Measurements from ENCODE around the gene MAP3K6.
"Not testable (repeated sequence)": the region's sequence is repeated elsewhere in the genome, so short reads cannot be mapped to it uniquely, and the experiment has no call there.

The MAP3K6 gene

DNA sequence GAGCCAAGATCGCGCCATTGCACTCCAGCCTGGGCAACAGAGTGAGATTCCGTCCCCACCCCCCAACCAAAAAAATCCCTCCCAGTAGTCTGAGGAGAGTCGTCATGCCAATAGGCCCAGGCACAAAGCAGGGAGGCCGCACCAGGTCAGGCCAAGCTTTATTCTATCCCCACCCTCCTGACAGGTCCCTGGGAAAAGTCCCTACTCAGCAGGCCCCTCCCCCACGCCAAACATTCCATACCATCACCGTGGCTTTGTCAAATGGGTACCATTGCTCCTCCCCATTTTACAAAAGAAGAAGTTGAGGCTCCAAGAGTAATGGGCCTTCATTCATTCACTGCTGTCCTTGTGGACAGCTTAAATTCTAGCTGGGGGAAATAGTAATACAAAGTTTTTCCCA lies 31.0 kb upstream of the MAP3K6 start:
- DNase-seq (ENCODE audit: low read depth): no peak

DNA sequence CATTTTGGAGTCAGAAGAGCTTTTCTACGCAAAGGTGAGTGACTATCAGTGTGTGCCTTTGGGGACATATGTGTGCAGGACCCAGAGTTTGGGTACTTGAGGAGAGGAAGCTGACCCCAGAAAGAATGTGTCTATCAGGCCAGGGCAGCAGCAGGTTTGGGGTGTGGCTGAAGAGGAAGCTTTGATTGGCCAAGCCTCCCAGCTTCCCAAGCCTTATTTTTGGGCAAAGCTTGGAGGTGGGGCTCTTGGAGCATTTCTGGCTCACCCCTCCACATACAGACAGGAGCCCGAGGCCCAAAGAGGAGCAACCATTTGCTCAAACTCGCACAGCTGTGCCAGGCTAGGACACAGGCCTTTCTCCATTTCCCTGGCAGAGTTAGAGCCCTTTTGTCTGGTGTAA lies 30.3 kb upstream of the MAP3K6 start:
- DNase-seq (ENCODE audit: low read depth): no peak

DNA sequence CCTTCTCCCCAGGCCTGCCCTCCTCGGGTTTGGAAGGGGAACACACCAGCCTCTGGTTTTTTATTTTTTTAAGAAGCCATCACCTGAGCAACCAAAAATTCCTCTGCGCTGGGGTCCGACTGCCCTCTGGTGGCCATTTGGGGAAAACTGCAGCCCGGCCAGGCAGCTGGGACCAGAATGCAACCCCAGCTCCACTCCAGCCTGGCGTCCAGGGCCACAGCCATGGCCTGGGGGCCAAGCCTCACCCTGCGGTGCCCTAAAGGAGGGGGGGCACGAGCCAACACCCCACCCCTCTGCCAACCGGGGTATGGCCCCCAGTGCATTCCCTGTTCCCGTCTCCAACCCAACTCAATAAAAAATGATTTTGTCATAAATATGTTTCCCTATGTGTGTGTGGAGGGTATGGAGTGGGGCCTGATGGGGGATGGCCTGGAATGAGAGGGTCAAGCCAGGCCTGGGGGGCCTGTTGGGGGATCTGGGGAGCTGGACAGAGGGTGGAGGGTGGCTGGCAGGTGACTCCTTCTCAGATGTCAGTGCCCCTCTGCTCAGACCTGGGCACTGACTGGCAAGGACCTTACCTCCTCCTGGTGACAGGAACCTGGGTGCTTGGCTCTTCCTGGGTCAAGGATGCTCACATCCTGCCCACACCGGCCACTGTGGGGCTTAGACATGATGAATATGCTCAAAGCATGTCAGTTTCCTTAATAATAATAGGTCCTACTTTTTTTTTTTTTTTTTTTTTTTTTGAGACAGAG lies 28.9 kb upstream of the MAP3K6 start:
- peak; percentile 27 for DNase-seq (ENCODE audit: low read depth)

DNA sequence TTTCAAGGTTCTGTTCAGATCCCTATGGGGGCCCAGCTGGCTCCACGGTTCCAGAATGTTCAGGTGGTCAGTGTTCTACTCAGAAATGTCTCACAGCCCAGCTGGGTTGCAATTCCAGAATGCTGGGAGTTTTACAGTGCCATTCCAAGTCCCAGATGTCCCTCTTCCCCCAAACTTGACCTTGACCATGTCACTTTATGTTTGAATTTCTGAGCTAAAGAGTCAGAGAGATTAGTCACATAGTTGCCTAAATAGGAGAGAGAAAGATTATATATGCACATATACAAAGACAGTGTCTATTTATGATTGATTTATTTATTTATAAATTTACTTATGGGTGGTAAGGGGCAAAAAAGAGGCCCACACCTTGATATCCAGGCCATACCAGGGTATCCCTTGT lies 28.2 kb upstream of the MAP3K6 start:
- no peak for DNase-seq (ENCODE audit: low read depth)

DNA sequence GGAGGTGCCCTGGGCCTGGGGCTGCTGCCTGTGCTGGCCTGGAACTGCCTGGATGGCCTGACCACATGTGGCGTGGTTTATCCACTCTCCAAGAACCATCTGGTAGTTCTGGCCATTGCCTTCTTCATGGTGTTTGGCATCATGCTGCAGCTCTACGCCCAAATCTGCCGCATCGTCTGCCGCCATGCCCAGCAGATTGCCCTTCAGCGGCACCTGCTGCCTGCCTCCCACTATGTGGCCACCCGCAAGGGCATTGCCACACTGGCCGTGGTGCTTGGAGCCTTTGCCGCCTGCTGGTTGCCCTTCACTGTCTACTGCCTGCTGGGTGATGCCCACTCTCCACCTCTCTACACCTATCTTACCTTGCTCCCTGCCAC lies 27.5 kb upstream of the MAP3K6 start:
- DNase-seq (ENCODE audit: low read depth): no peak

DNA sequence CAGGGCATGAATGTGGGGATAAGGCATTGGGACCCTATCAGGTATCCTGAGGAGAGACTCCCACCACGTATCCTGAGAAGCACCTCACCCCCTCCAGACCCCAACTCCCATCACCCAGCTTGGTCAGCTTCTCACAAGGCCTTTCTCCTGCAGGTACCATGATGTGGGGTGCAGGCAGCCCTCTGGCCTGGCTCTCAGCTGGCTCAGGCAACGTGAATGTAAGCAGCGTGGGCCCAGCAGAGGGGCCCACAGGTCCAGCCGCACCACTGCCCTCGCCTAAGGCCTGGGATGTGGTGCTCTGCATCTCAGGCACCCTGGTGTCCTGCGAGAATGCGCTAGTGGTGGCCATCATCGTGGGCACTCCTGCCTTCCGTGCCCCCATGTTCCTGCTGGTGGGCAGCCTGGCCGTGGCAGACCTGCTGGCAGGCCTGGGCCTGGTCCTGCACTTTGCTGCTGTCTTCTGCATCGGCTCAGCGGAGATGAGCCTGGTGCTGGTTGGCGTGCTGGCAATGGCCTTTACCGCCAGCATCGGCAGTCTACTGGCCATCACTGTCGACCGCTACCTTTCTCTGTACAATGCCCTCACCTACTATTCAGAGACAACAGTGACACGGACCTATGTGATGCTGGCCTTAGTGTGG lies 27.0 kb upstream of the MAP3K6 start:
- DNase-seq (ENCODE audit: low read depth): no peak

DNA sequence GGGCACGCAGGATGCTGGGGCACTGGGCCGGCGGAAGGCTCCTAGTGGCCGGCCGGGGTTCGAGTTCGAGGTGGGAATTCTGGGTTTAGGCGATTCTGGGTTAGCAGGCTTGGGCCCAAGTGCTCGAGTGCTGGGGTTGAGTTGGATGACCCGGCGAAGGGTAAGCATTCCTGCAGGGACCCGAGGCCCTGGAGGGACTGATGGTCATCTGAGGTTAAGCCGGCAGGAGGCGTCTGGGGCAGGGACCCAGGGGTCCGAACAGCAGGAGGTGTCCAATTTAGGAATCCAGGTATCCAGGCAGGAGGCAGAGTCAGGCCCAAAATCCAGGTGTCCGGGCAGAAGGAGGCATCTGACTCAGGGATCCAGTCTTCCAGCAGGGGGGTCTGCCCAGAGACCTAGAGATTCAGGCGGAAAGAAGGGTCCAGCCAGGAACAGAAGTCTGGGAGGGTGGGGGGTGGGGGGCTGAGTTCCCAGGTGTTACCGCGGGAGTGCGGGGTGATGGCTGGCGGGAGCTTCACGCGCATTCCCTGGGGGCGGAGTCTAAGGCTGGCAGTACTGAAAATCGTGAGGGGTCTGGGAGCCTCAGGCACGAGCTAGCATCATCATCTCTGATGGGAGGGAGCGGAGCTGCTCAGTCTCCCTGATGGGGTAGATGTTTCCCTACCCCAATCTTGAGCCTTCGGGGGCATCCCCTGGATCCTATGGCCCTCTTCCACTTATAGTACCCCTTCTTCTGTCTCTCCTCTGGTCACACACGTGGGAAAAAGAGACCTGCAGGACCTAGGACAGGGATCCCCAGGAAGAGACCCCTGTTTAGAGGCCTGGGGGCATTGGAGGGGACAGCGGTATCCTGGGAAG lies 26.2 kb upstream of the MAP3K6 start:
- DNase-seq (ENCODE audit: low read depth): no peak

DNA sequence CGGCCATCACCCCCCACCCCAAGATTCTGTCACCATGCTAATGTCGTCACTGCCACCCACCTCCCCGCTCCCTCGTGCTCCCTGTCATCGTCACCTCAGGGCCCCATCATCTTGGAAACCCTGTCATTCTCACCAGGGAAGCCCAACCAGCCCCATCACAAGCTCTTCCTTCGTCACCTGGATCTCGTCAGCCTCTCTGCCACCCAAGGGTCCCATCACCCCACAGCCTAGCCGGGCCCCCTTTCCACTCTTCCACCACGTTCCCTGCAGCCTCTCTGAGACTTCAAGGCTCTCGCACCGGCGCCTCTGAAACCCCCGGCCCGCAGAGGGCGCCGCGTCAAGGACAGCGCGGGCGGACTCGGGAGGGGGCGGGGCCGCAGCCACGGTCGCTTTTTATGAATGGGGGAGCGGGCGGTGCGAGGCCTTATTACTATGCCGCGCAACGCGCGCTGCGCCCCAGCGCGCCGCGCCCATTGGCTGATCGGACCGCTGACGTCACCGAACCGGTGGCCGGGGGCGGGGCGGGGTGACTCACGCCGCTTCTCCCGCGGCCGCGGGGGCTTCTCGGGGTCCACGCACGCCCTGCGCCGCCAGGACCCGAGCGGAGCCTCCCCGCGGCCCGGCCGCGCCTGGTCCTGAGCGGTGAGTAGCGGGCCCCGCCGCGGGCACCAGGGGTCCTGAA lies 25.5 kb upstream of the MAP3K6 start, which contains the start of gene GPR3:
Gene GPR3, plus strand, starts transcription at position 527 of the 682 bp plus-strand sequence. CDS start 1,177 bp downstream, outside the sequence.
- DNase-seq (ENCODE audit: low read depth): peak; percentile 83

DNA sequence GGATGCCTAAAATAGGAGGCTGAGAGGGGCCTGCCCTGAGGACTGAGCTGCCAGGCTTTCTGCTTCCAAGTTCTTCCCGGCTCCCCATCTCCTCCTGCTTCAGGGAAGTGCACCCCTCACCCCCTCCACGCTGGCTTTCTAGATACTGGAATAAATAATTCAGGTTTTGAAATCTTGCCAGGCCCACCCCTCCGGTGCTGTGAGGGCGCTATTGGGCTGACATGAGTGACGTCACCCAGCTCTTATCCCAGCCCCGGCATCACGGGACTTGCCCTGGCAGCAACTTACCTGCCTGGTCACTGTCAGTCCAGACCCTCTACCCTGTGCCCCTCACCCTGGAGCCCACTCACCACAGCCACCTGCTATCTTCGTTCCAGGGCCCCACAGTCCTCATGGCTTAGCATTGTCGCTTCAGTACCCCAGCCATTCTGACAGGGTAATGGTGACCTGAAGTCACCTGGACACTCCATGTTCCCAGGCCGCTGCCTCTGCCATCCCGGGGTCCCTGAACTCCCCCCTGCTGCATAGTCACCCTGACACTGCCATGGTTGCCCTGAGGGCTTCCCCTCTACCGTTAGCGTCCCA lies 24.8 kb upstream of the MAP3K6 start:
- DNase-seq (ENCODE audit: low read depth): peak; percentile 64

DNA sequence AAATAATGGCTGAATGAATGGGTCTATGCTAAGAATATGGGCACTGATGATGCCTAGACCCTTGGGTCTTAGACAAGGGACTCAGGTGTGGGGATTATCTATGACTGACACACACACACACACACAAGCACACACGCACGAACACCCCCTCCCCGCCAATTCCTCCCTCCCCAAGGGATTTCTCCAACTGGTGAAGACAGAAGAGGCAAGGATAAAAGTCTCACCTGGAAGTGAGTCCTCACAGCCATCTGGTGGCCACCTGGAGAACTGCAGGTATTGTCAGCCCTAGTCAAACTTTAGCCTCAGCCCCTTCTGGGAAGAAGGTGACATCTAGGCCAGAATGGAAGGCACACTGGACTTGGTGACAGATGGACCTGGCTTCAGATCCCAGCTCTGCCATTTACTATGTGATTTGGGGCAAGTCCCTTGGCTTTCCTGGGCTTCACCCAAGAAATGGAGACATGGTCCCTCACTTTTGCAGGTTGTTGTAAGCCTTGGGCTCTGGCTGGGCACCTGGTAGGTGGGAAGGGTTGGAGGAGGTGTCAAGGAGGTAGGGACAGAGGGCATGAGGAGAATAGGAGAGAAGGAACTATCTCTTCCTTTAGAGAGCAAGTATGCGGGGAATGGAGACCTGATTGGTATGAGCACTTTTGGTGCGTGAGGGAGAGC lies 21.7 kb upstream of the MAP3K6 start:
- DNase-seq (ENCODE audit: low read depth): peak; percentile 32

DNA sequence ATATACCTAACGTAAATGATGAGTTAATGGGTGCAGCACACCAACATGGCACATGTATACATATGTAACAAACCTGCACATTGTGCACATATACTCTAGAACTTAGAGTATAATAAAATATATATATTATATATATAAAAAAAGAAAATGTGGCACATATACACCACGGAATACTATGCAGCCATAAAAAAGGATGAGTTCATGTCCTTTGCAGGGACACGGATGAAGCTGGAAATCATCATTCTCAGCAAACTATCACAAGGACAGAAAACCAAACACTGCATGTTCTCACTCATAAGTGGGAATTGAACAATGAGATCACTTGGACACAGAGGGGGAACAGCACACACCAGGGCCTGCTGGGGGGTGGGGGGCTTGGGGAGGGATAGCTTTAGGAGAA lies 18.0 kb upstream of the MAP3K6 start:
- not testable (repeated sequence) for DNase-seq (ENCODE audit: low read depth)

DNA sequence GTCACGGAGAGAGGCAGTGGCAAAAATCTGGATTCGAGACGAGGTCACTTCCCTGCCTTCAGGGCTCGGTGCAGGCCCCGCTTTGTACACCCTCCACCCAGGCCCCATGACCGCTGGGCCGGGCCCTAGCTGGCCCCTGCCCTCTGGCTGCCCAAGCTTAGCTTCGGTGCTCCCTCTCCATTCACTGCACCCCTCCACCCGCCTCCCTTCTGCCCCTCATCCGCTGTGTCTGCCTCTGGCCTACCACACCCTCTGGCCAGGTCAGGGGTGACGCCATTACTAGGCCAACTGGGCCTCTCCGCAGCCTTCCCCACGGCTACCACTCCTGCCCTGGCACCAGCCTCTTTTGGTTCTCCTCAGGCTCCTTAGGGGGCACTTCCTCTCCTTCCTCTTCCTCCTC lies 16.9 kb upstream of the MAP3K6 start:
- DNase-seq (ENCODE audit: low read depth): no peak

DNA sequence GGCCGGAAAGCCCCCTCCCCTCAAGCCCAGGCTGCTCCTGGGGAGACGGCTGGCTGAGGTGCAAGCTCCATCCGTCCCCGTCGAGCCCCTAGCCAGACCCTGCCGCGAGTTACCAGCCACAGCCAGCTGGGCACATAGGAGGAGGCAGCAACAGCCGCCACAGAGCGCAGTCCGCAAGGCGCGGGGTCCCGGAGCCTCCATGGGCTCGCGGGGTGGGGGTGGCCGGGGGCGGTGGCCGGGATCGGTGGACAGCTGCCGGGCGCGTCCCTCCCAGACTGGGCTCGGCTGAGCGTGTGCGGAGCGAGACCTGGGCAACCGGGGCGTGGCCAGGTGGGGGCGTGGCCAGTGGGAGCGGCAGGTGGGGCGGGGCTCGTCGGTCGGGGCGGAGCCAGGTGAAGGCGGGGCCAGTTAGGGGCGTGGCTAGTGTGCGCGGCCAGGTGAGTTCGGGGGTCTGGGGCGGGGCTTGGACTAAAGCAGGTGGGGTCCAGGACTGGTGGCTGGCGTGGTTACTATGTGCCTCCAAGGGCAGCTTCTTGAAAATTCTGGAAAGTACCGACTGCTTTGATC lies 16.4 kb upstream of the MAP3K6 start, which contains the start of gene CD164L2:
Gene CD164L2, minus strand, starts transcription at position 295 of the 567 bp plus-strand sequence. Its CDS starts 94 bp downstream, at position 201.
- DNase-seq (ENCODE audit: low read depth): no peak

DNA sequence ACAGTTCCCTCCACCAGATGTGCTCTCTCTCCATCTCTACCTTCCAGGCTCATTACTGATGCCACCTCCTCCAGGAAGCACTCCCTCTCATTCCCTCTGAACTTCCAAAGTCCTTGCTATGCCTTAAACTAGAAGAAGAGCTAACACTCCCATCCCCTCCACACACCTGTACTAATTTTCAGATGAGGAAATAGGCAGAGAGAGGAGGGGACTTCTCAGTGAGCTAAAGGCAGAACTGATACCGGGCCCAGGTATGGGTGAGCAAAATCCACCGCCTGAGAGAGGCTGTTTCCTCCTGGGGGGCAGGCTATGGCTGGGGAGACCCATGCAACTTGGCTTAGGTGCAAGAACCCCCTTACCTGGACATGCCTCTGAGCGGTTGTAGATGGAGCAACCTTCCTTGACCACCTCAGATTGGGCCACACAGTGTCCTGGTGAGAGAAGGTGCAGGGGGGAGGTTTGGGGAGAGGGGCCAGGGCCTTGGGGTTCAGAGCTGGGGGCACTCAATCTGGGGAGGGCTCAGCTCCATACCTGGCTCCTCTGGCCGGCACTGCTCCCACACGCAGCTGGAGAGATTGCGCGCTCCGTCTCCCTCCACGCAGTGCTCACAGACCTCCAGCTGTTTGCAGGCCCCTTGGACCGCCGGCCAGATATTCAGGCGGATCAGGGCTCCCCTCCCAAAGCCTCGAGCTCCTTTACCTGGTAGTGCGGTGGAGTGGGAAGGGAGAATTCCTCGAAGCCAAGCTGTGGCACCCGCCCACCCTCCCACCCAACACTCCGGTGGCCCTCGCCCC lies 15.4 kb upstream of the MAP3K6 start:
- DNase-seq (ENCODE audit: low read depth): no peak

DNA sequence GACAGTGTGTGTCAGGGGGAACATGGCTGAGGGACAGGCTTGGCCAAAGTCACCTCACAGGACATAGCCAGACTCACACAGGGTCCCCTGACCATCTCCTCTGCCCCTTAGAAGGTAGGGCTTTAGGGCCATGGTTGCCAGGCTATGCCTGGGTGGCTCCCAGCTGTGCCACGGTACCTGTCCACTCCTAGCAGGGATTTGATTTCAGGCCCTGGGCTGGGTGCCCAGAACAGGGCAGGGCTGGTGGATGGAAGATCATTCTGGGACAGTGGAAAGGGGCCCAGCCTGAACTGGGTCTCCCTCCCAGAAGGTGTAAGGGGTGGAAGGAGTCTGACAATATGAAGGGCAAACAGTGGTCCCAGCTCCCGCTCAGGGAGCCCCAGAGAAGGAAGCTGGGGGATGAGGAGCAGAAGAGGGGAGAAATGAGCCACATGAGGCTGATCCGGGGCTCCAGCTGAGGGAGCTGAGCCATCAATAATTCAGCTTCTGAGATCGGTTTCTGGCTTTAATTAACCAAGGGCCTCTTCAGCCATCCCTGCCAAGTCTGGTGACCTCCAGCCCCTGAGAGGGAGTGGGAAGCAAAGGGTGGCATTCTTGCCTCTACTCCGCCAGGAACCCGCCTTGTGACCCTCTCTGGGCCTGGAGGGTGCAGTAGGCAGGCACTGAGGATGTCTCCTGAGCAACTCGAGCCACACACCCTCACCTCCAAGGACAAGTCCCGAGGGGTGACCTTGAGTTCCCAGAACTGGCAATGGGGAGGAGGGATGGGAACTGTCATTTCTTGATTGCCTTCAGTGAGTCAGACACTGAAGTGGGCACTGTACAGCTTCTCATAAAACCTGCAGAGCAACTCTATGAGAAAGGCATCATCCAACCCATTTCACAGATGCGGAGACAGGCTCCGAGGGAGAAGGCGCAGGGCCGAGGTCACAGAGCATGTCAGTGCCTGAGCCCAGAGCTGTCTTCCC lies 14.3 kb upstream of the MAP3K6 start:
- no peak for DNase-seq (ENCODE audit: low read depth)

DNA sequence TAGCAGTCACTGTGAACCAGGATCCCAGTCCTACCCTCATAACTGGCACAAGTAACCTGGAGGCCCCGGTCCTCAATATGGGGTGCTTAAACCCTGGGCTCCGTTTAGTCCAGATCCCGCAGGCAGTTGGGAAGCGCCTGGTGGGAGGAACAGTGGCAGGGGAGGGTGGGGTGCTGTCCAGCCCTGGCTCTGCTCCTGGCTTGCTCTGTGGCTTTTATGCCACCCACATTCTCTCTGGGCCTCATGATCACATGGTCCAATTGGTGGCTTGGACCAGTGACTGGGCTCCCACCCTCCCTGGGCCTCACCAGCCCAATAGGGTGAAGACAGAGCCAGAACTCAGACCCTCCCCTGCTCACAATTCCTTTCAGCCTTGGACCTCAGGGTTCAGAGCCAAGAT lies 13.5 kb upstream of the MAP3K6 start:
- no peak for DNase-seq (ENCODE audit: low read depth)

DNA sequence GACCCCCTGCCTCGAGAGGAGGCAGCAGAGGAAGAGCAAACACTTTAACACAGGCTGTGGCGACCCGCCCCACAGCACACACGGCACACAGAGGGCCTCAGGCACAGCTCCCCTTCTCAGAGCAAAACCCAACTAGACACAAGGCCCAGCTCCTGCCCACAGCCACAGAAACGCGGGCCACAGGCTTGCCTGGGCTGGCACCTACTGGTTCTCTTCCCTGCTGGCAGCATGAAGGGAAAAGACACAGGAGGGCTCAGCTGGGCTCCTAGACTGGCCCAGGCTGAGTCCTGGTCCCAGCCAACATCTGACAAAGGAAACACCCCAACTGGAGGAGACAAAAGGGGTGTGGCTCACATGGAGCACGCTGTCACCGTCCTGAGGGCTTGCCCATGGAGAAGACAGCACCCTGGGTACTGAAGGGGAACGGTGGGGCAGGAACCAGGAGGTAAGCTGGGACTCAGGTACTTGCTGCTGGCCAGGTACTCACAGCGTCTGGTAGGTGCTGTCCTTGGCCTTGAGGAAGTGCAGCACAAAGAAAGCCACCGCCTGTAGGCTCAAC lies 12.9 kb upstream of the MAP3K6 start:
- no peak for DNase-seq (ENCODE audit: low read depth)

DNA sequence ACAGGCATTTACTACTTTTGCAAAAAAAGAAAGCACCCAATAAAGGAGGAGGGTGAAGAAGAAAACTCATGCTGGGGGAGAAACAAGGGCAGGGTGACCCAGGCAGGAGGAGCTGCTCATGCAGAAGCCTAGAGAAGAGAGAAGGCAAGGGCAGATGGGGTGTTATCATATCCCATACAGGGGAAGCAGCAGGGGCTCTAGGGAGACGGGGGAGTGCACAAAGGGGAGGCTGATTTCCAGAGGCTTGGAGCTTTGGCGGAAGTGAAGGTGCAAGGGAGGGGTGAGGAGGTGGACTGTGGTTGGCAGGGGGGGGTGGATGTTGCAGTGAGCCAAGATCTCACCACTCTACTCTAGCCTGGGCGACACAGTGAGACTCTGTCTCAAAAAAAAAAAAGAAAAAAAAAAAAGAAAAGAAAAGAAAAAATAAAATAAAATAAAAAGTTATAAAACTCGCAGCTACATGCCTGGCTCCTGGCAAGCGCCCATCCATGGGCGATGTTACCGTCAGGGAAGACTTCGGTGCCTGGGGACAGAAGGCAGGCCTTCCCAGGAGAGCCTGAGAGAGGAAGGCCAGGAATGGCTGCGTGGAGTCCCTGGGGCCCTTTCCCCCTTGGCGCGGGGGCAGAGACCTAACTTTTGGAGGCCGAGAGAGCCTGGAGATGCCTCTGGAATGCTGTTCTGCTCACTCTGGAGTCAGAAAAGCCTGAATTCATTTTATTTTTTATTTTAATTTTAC lies 11.2 kb upstream of the MAP3K6 start:
- DNase-seq (ENCODE audit: low read depth): no peak
